Thoracic aorta (tissue), 2 donors: ENCODE measurements around the gene HERPUD1. TPM values are rescaled to one million over a fixed set of nuclear protein-coding genes. Genes with fewer than 3 reads are reported as not detected.
"Not testable (repeated sequence)": the region's sequence is repeated elsewhere in the genome, so short reads cannot be mapped to it uniquely, and the experiment has no call there.

ENCODE experiments used
- ATAC-seq: fragments of 150-250 bp; one replicate; pipeline ENCODE4 v1.8.0; 2017; ENCODE audit warnings: low read depth; ENCODE audit not compliant: insufficient number of reproducible peaks, low FRiP score
- DNase-seq: peaks from one replicate; pipeline ENCODE4 v3.0.0-alpha.2; 2020; ENCODE audit warnings: low spot score
- H3K27ac ChIP-seq, 2 donors: fragments of 200-600 bp; sonication (generic); 1 replicate in 1 of 2; 2 replicates in 1 of 2; pipeline ENCODE4 v1.5.1; 2016; ENCODE audit warnings: mild to moderate bottlenecking in 2 of 2, moderate library complexity in 2 of 2
- H3K27me3 ChIP-seq: fragments of 200-600 bp; sonication (generic); replicated peaks from 2 replicates; pipeline ENCODE4 v1.6.0; 2016; ENCODE audit warnings: mild to moderate bottlenecking; ENCODE audit not compliant: insufficient read depth
- H3K36me3 ChIP-seq: fragments of 200-600 bp; sonication (generic); one replicate; pipeline ENCODE4 v1.5.1; 2016
- H3K4me1 ChIP-seq, 2 donors: fragments of 200-600 bp; sonication (generic); 1 replicate in 1 of 2; 2 replicates in 1 of 2; pipeline versions ENCODE4 v1.5.1 to v1.6.0; 2016; ENCODE audit warnings: low read depth in 2 of 2, mild to moderate bottlenecking in 1 of 2; ENCODE audit not compliant: control insufficient read depth in 1 of 2
- H3K4me3 ChIP-seq: fragments of 200-600 bp; sonication (generic); 2 replicates; pipeline ENCODE4 v1.5.1; 2016; ENCODE audit warnings: mild to moderate bottlenecking
- H3K9me3 ChIP-seq: fragments of 200-600 bp; sonication (generic); 2 replicates; pipeline ENCODE4 v1.5.1; 2016
- CTCF ChIP-seq: fragments of 200-600 bp; sonication (generic); IDR thresholded peaks from one replicate; pipeline ENCODE4 v1.5.1; 2019; ENCODE audit warnings: antibody characterized with exemption
- total RNA-seq, 2 donors: library from RNA; depleted of rRNA; stranded (reverse); fragments of >200 nt; gene quantifications; one replicate each; pipeline versions ENCODE4 v1.1.0 to v1.2.3, GENCODE V29; 2016

Gene HERPUD1
- 100 to 1,000 TPM; 220 to 232 TPM for total RNA-seq

GRCh38 chr16:56931892-56932720, at the start of gene HERPUD1:
Gene HERPUD1 (plus strand): TSS chr16:56932142. CDS start chr16:56932245, 103 bp downstream.
- peaks cover 7% of the 10 kb centered on the region for H3K36me3 ChIP-seq
- H3K4me1 ChIP-seq, result peaks cover 12 to 36% of the 10 kb centered on the region in 2 donors
- peak within 1 kb of the TSS; percentile 87 for H3K4me3 ChIP-seq
- DNase-seq (peak; percentile 89), ATAC-seq (peak; percentile 95)
- H3K27ac ChIP-seq, result peak within 1 kb of the TSS; percentile 92 to 99
- no peaks in the 10 kb centered on the region for H3K9me3 ChIP-seq
- peak; percentile 40 for TF ChIP-seq CTCF
- H3K27me3 ChIP-seq, result no peaks in the 10 kb centered on the region

GRCh38 chr16:56883586-56883985, 48.4 kb upstream of the HERPUD1 start:
- H3K36me3 ChIP-seq, result no peaks in the 10 kb centered on the region
- TF ChIP-seq CTCF, result no peak
- DNase-seq (no peak), ATAC-seq (no peak)
- H3K27me3 ChIP-seq, result no peaks in the 10 kb centered on the region
- no peaks in the 10 kb centered on the region for H3K4me1 ChIP-seq
- H3K4me3 ChIP-seq, result no peak overlapping the region
- H3K27ac ChIP-seq, result no peak overlapping the region
- no peaks in the 10 kb centered on the region for H3K9me3 ChIP-seq

GRCh38 chr16:56884026-56884582, 47.8 kb upstream of the HERPUD1 start:
- Histone ChIP-seq H3K27me3 (no peaks in the 10 kb centered on the region), H3K27ac (no peak overlapping the region), H3K4me3 (no peak overlapping the region), H3K36me3 (no peaks in the 10 kb centered on the region), H3K9me3 (no peaks in the 10 kb centered on the region), H3K4me1 (no peaks in the 10 kb centered on the region)
- no peak for TF ChIP-seq CTCF
- no peak for ATAC-seq
- no peak for DNase-seq

- not testable (repeated sequence) for H3K9me3 ChIP-seq, H3K27me3 ChIP-seq, H3K4me1 ChIP-seq, ATAC-seq, DNase-seq, H3K4me3 ChIP-seq, H3K27ac ChIP-seq, H3K36me3 ChIP-seq
Measured at GRCh38 chr16:56884929-56885328, 47.0 kb upstream of the HERPUD1 start.

GRCh38 chr16:56885446-56886162, 46.3 kb upstream of the HERPUD1 start:
- no peak for DNase-seq
- no peak for TF ChIP-seq CTCF
- no peak for ATAC-seq
- Histone ChIP-seq H3K27me3 (no peaks in the 10 kb centered on the region), H3K4me1 (no peaks in the 10 kb centered on the region), H3K27ac (no peak overlapping the region), H3K9me3 (no peaks in the 10 kb centered on the region), H3K4me3 (no peak overlapping the region), H3K36me3 (no peaks in the 10 kb centered on the region)
